GM19395 (cell line): ENCODE data around the gene POPDC3.

Experiments
- ATAC-seq: cut with Tn5 transposase; IDR thresholded peaks from one replicate; pipeline ENCODE4 v1.9.1; 2021; ENCODE audit warnings: mild to moderate bottlenecking, moderate library complexity; ENCODE audit not compliant: unreplicated experiment

The POPDC3 gene

GRCh38 chr6:105153676-105154075, 26.1 kb downstream of the POPDC3 start:
- ATAC-seq: no peak

DNA sequence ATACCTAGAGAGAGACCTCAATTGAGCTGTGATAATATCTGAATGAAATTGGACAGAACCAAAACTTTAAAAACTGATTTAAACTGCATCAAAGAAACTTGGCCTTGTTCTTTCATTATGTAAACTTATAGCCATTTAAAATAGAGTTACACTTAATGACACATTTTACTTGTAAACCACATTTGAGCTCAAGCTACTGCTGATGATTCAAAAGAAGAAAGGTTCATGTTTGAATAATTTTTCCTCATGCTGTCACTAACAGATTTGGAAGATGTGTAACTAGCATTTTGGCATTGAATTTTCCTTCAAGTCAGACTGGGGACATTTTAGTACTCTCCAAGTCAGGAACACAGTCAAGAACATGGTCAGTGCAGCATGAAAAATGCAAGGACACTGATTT, 26.9 kb downstream of the POPDC3 start:
- ATAC-seq: no peak

GRCh38 chr6:105151644-105152043, 28.2 kb downstream of the POPDC3 start:
- ATAC-seq: no peak

DNA sequence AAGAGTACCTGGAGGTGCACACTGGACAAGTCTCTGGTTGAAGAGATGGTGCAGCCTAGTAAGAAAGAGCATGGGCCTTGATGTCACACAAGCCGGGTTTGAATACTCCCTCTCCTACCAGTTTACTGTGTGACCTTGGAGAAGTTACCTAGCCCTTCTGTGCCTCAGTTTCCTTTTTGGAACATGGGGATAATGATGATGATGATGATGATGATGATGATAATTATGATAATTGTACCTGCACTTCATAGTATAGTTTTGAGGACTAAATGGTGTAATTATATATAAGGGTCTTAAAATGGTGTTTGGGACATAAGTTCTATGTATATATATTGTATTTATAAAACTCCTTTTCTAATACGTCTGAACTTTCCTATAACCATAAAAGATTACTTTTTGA, 41.7 kb downstream of the POPDC3 start:
- no peak for ATAC-seq

- no peak for ATAC-seq
Measured at GRCh38 chr6:105137388-105137787, 42.4 kb downstream of the POPDC3 start.

DNA sequence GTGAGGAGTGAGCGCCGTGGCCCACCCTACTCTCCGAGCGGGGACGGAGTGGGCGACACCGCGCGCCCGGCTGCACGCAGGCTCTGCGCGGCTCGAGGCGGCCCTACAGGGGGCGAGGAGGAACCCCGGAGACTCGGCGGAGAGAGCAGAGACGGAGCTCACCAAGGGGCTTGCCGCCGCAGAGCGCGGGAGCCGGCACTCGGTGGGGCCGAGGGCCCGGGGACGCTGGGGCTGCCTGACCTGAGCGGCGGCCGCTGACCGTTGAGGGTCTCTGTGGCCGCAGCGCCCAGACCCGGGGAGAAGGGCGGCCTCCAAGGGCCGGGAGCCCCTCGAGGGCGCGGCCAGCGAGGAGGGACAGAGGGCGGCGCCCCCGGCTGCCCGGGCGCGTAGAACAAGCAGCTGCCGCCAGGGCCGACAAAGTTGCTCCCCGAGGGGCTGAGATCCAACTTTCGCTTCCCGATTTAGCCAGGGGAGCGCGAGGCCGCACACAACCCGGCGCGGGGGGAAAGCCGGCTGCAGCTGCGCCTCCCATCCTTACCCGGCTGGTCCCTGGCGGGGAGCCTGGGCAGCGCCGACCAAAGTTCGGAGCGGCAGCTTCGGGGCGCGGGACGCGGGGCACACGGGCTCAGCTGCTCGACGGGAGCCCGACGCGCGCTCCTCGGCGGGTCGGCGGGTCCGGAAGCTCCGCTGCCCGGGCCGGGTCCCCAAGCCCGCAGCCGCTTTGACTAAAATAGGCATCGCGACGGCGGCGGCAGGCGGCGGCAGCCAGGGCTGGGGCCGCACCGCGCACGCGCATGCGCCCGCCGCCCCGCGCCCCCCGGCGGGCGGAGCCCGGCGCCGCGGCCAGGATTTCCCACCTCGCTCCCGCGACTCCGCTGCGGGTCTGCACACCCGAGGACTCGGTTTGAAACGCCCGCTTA, 43.1 kb downstream of the POPDC3 start:
- ATAC-seq: peak; percentile 71

DNA sequence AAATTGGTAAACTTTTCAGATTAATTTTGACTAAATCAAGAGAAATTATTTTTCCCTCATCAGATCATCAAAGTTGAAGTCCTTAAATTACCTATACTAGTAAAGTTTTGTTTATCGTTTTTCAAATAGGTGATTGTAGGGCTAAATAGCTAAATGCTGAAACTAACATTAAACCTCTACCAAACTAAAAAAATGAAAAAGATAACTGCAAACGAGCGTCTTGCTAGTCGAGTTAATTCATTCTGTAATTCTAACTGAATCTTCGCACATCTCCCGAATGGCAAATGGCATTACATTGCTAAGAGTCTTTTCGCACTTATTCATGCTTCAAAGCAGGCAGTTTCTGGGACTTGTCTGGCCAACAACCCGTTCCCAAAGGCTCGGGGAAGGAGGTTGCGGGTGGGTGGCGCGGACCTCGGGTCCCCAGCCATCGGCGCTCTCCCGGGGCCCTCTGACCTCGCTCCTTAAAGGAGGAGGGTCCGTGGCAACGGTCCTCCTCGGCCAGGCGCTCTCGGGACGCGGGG, 43.8 kb downstream of the POPDC3 start:
- ATAC-seq: no peak

DNA sequence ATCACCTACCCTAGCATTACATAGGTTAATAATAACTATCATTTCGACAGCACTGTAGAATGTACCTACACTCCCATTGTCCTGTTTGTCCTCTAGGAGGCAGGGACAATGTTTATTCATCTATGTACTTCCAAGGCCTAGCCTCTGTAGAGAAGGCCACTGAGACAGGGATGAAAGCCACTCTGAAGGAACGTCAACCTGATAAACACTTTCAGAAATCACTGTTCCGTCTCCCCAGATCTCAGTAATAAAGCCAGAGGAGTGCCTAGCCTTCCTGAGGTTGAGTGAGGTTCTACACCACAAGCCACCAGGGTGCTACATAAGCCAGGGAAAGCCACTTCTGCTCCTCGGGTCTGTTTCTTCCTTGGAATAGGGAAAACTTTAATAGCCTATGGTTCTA, 44.8 kb downstream of the POPDC3 start:
- ATAC-seq: no peak

DNA sequence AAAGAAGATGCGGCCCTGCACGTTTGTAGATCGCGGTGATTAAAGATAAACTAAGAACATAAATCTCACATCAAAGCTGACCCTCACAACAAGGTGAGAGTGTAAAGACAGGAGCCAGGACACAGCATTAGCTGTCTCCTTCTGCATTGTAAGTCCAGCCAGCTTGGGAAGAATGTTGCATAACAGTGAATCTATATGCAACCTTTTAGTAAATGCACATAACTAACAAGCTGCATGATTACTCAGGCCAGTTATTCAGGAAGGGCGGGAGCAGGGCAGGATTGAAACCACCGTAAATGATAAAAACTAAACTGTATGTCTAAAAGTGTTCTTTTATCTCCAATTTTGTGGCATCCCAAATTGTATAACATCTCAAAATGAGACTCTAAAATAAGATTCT, 57.1 kb downstream of the POPDC3 start:
- ATAC-seq: no peak

DNA sequence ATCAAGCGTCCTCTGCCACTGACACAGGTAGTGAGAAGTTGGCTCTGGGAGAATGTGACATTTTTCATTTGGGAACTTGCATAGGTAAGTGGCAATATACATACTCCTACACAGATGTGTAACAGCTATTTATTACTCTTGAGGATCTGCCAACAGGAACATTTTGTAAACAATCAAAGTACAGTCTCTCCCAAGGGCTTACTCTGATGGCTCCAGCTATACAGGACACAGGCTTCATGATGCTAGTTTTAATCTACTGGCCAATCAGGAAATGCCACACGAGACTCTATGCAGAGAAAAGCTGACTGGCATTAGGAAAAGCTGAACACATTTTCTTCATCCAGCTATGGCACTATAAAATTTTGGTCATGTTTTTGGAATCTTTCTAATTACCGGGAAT, 57.8 kb downstream of the POPDC3 start:
- ATAC-seq: no peak

DNA sequence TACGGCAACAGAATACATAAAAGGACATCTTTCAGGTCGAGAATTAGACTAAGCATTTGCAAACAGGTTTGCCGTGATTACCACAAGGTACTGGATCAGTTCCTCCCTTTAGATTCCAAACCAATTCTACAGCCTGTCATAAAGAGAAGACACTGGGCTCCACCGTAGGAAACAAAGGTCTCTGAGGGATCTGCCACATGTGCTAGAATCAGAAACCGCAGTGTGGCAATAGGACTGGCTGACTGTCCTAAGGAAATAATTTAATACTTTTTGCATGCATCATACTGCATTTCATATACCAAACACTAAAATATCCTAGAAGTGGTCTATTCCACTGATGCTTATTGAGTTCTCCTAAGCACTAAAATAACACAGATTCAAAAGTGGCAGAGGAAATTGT, 59.2 kb downstream of the POPDC3 start:
- no peak for ATAC-seq

- ATAC-seq: no peak
Measured at GRCh38 chr6:105116150-105116549, 63.7 kb downstream of the POPDC3 start.

- no peak for ATAC-seq
Measured at GRCh38 chr6:105113422-105113821, 66.4 kb downstream of the POPDC3 start.

DNA sequence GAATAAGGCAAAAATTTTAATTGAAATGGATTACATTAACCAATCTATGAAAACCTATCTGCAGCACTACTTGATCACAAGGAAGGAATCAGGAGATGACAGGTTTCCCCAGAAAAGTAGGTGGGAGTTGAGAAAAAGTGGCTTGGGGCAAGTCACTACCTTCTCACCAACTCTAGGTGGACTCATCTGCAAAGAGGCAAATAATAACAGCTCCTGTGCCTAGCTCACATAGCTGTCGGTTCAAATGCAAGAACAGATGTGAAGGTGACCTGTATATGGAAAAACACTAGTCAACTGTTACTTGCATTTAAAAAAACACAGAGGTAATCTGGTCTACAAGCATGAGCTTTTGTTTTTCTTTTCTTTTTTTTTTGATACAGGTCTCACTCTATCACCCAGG, 67.2 kb downstream of the POPDC3 start:
- ATAC-seq: no peak

DNA sequence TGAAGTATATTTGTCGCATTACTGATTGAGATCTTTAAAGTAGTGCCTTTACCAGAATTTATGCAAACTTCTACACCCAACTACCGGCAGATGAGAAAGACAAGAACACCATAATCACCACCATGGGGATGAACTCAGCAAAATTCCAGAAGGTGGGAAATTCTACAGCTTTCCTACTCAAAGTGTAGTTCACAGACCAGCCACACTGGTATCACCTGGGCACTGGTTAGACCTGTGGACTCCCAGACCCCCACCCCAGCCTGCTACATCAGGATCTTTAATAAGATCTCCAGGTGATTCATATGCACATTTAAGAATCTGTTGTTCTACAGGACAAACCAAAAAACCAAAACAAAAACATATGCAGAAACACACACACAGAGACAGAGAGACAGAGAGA, 67.9 kb downstream of the POPDC3 start:
- ATAC-seq: no peak

DNA sequence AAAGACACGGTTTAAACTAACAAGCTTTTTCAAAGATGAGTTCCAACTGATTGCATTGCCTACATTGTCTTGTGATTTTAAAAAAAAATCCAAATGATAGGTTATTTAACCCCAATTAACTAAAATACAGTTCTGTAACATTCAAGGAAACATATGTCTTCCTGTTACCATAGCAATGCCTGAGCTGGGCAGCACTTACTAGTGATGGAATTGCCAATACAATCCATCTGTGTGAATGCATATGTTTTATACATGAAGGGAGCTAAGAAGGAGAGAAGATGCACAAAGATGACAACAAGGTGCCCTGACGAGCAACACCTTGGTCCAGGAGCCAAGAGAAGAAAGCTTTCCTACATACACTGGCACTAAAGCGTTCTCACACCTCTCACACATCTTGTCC, 68.7 kb downstream of the POPDC3 start:
- no peak for ATAC-seq

- no peak for ATAC-seq
Measured at GRCh38 chr6:105109955-105110895, 69.6 kb downstream of the POPDC3 start.

- no peak for ATAC-seq
Measured at GRCh38 chr6:105108631-105109262, 71.1 kb downstream of the POPDC3 start.
